PC-9 (cell line): ENCODE data around the gene ARHGAP11A. TPM values are rescaled to one million over a fixed set of nuclear protein-coding genes. Genes with fewer than 3 reads are reported as not detected.
A peak's percentile ranks its signal among the peaks of the same experiment; 100 is the strongest.

Experiments
- BruUV-seq: library from RNA; stranded (reverse); fragments of 400-500 nt; replicated peaks from 2 replicates; lab custom pipeline; 2021; lab: Mats Ljungman, UMichigan
- CTCF ChIA-PET: fragments of 300-600 bp; sonication (Branson Sonifier 250); formaldehyde crosslinking; loops from one replicate; lab custom pipeline; 2022; ENCODE audit warnings: antibody characterized with exemption; lab: Charles Lee
- POLR2A ChIA-PET: fragments of 300-600 bp; sonication (Branson Sonifier 250); formaldehyde crosslinking; loops from one replicate; lab custom pipeline; 2022; ENCODE audit warnings: antibody characterized with exemption; ENCODE audit not compliant: unreplicated experiment; lab: Charles Lee
- DNase-seq, 2 experiments: peaks; one replicate each; pipeline versions ENCODE4 v3.0.0 to v3.0.0-alpha.2; 2015 to 2022; ENCODE audit warnings: mixed read lengths in 1 of 2
- H2AFZ ChIP-seq: fragments of 200-600 bp; sonication (generic); 2 replicates; pipeline ENCODE4 v1.8.1; 2017; ENCODE audit warnings: antibody characterized with exemption
- H3F3A ChIP-seq: fragments of 200-600 bp; sonication (generic); 2 replicates; pipeline ENCODE4 v1.8.1; 2017; ENCODE audit warnings: antibody characterized with exemption, mild to moderate bottlenecking, low read depth; ENCODE audit not compliant: insufficient read depth
- H3K27ac ChIP-seq: fragments of 200-600 bp; sonication (generic); 2 replicates; pipeline ENCODE4 v1.6.1; 2016; ENCODE audit warnings: mixed run types
- H3K27me3 ChIP-seq: fragments of 200-600 bp; sonication (generic); 2 replicates; pipeline ENCODE4 v1.6.1; 2016; ENCODE audit warnings: low read depth, mixed run types; ENCODE audit not compliant: insufficient read depth
- H3K36me3 ChIP-seq: fragments of 200-600 bp; sonication (generic); 2 replicates; pipeline ENCODE4 v1.6.1; 2016; ENCODE audit warnings: low read depth, mixed run types
- H3K4me1 ChIP-seq: fragments of 200-600 bp; sonication (generic); replicated peaks from 2 replicates; pipeline ENCODE4 v1.6.1; 2016; ENCODE audit warnings: mixed run types; ENCODE audit not compliant: insufficient read depth
- H3K4me2 ChIP-seq: fragments of 200-600 bp; sonication (generic); 2 replicates; pipeline ENCODE4 v1.6.1; 2017; ENCODE audit warnings: mixed run types
- H3K4me3 ChIP-seq: fragments of 200-600 bp; sonication (generic); 2 replicates; pipeline ENCODE4 v1.6.1; 2016; ENCODE audit warnings: mixed run types
- H3K79me2 ChIP-seq: fragments of 200-600 bp; sonication (generic); 2 replicates; pipeline ENCODE4 v1.6.1; 2017; ENCODE audit warnings: low read depth, mixed run types
- H3K9me2 ChIP-seq: fragments of 200-600 bp; sonication (generic); 2 replicates; pipeline ENCODE4 v1.8.1; 2017; ENCODE audit warnings: mild to moderate bottlenecking; ENCODE audit not compliant: insufficient read depth
- H3K9me3 ChIP-seq: fragments of 200-600 bp; sonication (generic); 2 replicates; pipeline ENCODE4 v1.8.1; 2016; ENCODE audit warnings: low read depth; ENCODE audit not compliant: insufficient read depth
- H4K20me1 ChIP-seq: fragments of 200-600 bp; sonication (generic); 2 replicates; pipeline ENCODE4 v1.8.1; 2017; ENCODE audit not compliant: insufficient read depth
- CTCF ChIP-seq: fragments of 200-600 bp; sonication (generic); conservative IDR thresholded peaks from 2 replicates; pipeline ENCODE4 v1.6.1; 2017; ENCODE audit warnings: mixed run types, antibody characterized with exemption, mild to moderate bottlenecking, moderate library complexity
- EZH2 ChIP-seq: fragments of 200-600 bp; sonication (generic); IDR thresholded peaks from 2 replicates; pipeline ENCODE4 v1.8.0; 2017; ENCODE audit warnings: antibody characterized with exemption, low read depth
- intact Hi-C: fragments of 100-400 bp; cut with micrococcal nuclease; formaldehyde crosslinking; loops from one replicate; pipeline ENCODE4 v1.10.0; 2022; ENCODE audit not compliant: unreplicated experiment
- total RNA-seq: library from RNA; stranded (reverse); gene quantifications from 2 replicates; pipeline ENCODE4 v1.2.3, GENCODE V29; 2021

ARHGAP11A gene
- total RNA-seq, 1 experiment from 2014 or later, result 91.6 TPM

- no peaks in the 10 kb centered on the region for H3K27me3 ChIP-seq
- H3K4me2 ChIP-seq, result peak overlapping the region; percentile 27
- H3K4me1 ChIP-seq, result peaks cover 14% of the 10 kb centered on the region
- H3K4me3 ChIP-seq, result no peak overlapping the region
- TF ChIP-seq CTCF (no peak), EZH2 (no peak)
- intact Hi-C loops, result no loop called here
- no peak overlapping the region for H2AFZ ChIP-seq
- no peaks in the 10 kb centered on the region for H3K9me2 ChIP-seq
- peaks cover 4% of the 10 kb centered on the region; the same call in 1 of the 2 replicates for H3F3A ChIP-seq
- no peaks in the 10 kb centered on the region for H3K9me3 ChIP-seq
- no peaks in the 10 kb centered on the region for H3K36me3 ChIP-seq
- peak; percentile 41 to 62 for DNase-seq
- no peaks in the 10 kb centered on the region for H4K20me1 ChIP-seq
- ChIA-PET CTCF (no interaction called here), POLR2A (interaction anchor here (0.6 kb wide), 1 partner anchor 116 kb away, joined by 7 read pairs; no protein-coding TSS in a partner anchor)
- no peak overlapping the region for H3K27ac ChIP-seq
- no TSS peak for BruUV-seq
- no peaks in the 10 kb centered on the region for H3K79me2 ChIP-seq
Observed at GRCh38 chr15:32669896-32670611, 54.8 kb downstream of the ARHGAP11A start.

GRCh38 chr15:32670623-32671022 lies 55.3 kb downstream of the ARHGAP11A start:
- Histone ChIP-seq H3K27me3 (no peaks in the 10 kb centered on the region), H4K20me1 (no peaks in the 10 kb centered on the region), H3K36me3 (no peaks in the 10 kb centered on the region), H3K4me1 (peaks cover 14% of the 10 kb centered on the region), H3K4me2 (peak overlapping the region; percentile 27; the same call in 1 of the 2 replicates), H3K27ac (no peak overlapping the region), H3K79me2 (no peaks in the 10 kb centered on the region), H2AFZ (no peak overlapping the region), H3K9me3 (no peaks in the 10 kb centered on the region), H3F3A (peaks cover 4% of the 10 kb centered on the region; the same call in 1 of the 2 replicates), H3K9me2 (no peaks in the 10 kb centered on the region), H3K4me3 (no peak overlapping the region)
- BruUV-seq, result no TSS peak
- no peak for TF ChIP-seq EZH2
- TF ChIP-seq CTCF, result no peak
- no peak for DNase-seq
- CTCF ChIA-PET, result interaction anchor here (0.6 kb wide), 1 partner anchor 174 kb away, joined by 3 read pairs; no protein-coding TSS in a partner anchor
- POLR2A ChIA-PET, result no interaction called here
- intact Hi-C loops, result no loop called here

GRCh38 chr15:32671339-32672325 lies 56.3 kb downstream of the ARHGAP11A start:
- Histone ChIP-seq H2AFZ (no peak overlapping the region), H3K79me2 (no peaks in the 10 kb centered on the region), H3K4me2 (no peak overlapping the region), H3K27ac (no peak overlapping the region), H3K9me3 (no peaks in the 10 kb centered on the region), H3K36me3 (no peaks in the 10 kb centered on the region), H3K27me3 (no peaks in the 10 kb centered on the region), H3K4me3 (no peak overlapping the region), H3K9me2 (no peaks in the 10 kb centered on the region), H3F3A (peaks cover 4% of the 10 kb centered on the region; the same call in 1 of the 2 replicates), H3K4me1 (peaks cover 14% of the 10 kb centered on the region), H4K20me1 (no peaks in the 10 kb centered on the region)
- DNase-seq, result no peak
- TF ChIP-seq EZH2 (no peak), CTCF (no peak)
- CTCF ChIA-PET, result interaction anchor here (0.6 kb wide), 1 partner anchor 173 kb away, joined by 3 read pairs; no protein-coding TSS in a partner anchor
- intact Hi-C loops, result no loop called here
- no TSS peak for BruUV-seq
- POLR2A ChIA-PET, result no interaction called here
